HCT116 (cell line): Measurements from ENCODE around the gene PHOSPHO1. TPM values are rescaled to one million over a fixed set of nuclear protein-coding genes. Genes with fewer than 3 reads are reported as not detected.

Source experiments
- ATAC-seq: fragments of 200-7000 bp; cut with Tn5 transposase; 2 replicates; pipeline ENCODE4 v1.9.1; 2020; ENCODE audit warnings: mild to moderate bottlenecking, moderate library complexity
- BruUV-seq: library from RNA; stranded (reverse); fragments of 400-500 nt; replicated peaks from 2 replicates; lab custom pipeline; 2021; lab: Mats Ljungman, UMichigan
- CTCF ChIA-PET: fragments of 300-600 bp; sonication (Branson Sonifier 250); formaldehyde crosslinking; loops from one replicate; lab custom pipeline; 2021; ENCODE audit warnings: antibody characterized with exemption; lab: Charles Lee
- POLR2A ChIA-PET: fragments of 300-600, 350-600 bp; sonication (Branson Sonifier 250); formaldehyde crosslinking; loops from one replicate; lab custom pipeline; 2021; ENCODE audit warnings: antibody characterized with exemption; lab: Charles Lee
- RAD21 ChIA-PET, 2 experiments: fragments of 300-600 bp; sonication (Branson Sonifier 250); formaldehyde crosslinking; loops; one replicate each; lab custom pipeline; 2023; ENCODE audit warnings: low total read pairs in 2 of 2; ENCODE audit not compliant: uncharacterized antibody in 2 of 2, unreplicated experiment in 2 of 2, low non-redundant PET in 1 of 2; lab: Charles Lee
- DNase-seq: peaks from one replicate; pipeline ENCODE4 v3.0.0-alpha.2; 2010; ENCODE audit warnings: low read depth, low spot score
- H2AFZ ChIP-seq: fragments of 200-600 bp; shearing (Covaris generic), sonication (generic); 2 replicates; pipeline ENCODE4 v1.6.1; 2017; ENCODE audit warnings: low read depth, mixed run types, mixed read lengths, antibody characterized with exemption, low read length; ENCODE audit not compliant: poor library complexity, severe bottlenecking
- H3K27ac ChIP-seq: 2 replicates; pipeline ENCODE4 v1.5.1; 2012; ENCODE audit warnings: low read depth, low read length
- H3K27me3 ChIP-seq: fragments of 200-600 bp; sonication (generic); 2 replicates; pipeline ENCODE4 v1.6.1; 2016; ENCODE audit warnings: mixed run types, low read length, mixed read lengths; ENCODE audit not compliant: insufficient read depth
- H3K36me3 ChIP-seq, 2 experiments: fragments of 200-500 bp in 1 of 2; fragments of 200-600 bp in 1 of 2; sonication (Bioruptor generic) in 1 of 2; sonication (generic) in 1 of 2; 2 replicates each; pipeline versions ENCODE4 v1.5.1 to v1.6.1; 2014 to 2016; ENCODE audit warnings: low read length in 2 of 2, inconsistent platforms in 1 of 2, mixed read lengths in 1 of 2, mixed run types in 1 of 2; ENCODE audit not compliant: insufficient read depth in 2 of 2, control insufficient read depth in 1 of 2
- H3K4me1 ChIP-seq, 2 experiments: fragments of 200-600 bp in 1 of 2; sonication (generic) in 1 of 2; 2 replicates each; pipeline versions ENCODE4 v1.5.1 to v1.6.1; 2012 to 2017; ENCODE audit warnings: low read length in 2 of 2, inconsistent platforms in 1 of 2, mild to moderate bottlenecking in 1 of 2, mixed read lengths in 1 of 2, mixed run types in 1 of 2, moderate library complexity in 1 of 2; ENCODE audit not compliant: insufficient read depth in 2 of 2, control insufficient read depth in 1 of 2
- H3K4me2 ChIP-seq: fragments of 200-600 bp; sonication (generic); 2 replicates; pipeline ENCODE4 v1.6.1; 2017; ENCODE audit warnings: mixed run types, low read length, mixed read lengths
- H3K4me3 ChIP-seq, 2 experiments: fragments of 200-600 bp in 1 of 2; sonication (generic) in 1 of 2; replicated peaks in 1 of 2; 2 replicates each; pipeline ENCODE4 v1.5.1; 2011 to 2016; ENCODE audit warnings: low read length in 2 of 2, control low read depth in 1 of 2, low read depth in 1 of 2, mild to moderate bottlenecking in 1 of 2, mixed read lengths in 1 of 2, mixed run types in 1 of 2
- H3K79me2 ChIP-seq: fragments of 200-600 bp; sonication (generic); 2 replicates; pipeline ENCODE4 v1.6.1; 2017; ENCODE audit warnings: mild to moderate bottlenecking, mixed run types, low read length, moderate library complexity, mixed read lengths; ENCODE audit not compliant: insufficient read depth
- H3K9ac ChIP-seq: fragments of 200-600 bp; sonication (generic); 2 replicates; pipeline ENCODE4 v1.6.1; 2016; ENCODE audit warnings: low read length, mixed read lengths
- H3K9me2 ChIP-seq: fragments of 200-600 bp; sonication (generic), shearing (Covaris generic); 2 replicates; pipeline ENCODE4 v1.6.1; 2017; ENCODE audit warnings: mixed run types, mild to moderate bottlenecking, moderate library complexity; ENCODE audit not compliant: insufficient read depth
- H3K9me3 ChIP-seq, 2 experiments: fragments of 200-500 bp in 1 of 2; fragments of 200-600 bp in 1 of 2; sonication (Bioruptor generic) in 1 of 2; sonication (generic) in 1 of 2; 2 replicates each; pipeline ENCODE4 v1.6.1; 2014 to 2017; ENCODE audit warnings: low read length in 2 of 2, mixed read lengths in 2 of 2, inconsistent platforms in 1 of 2, low read depth in 1 of 2, mild to moderate bottlenecking in 1 of 2, mixed run types in 1 of 2, moderate library complexity in 1 of 2; ENCODE audit not compliant: control insufficient read depth in 1 of 2, insufficient read depth in 1 of 2
- H4K20me1 ChIP-seq: fragments of 200-600 bp; sonication (generic), shearing (Covaris generic); 2 replicates; pipeline ENCODE4 v1.6.1; 2017; ENCODE audit warnings: mixed run types, mild to moderate bottlenecking, moderate library complexity; ENCODE audit not compliant: insufficient read depth
- POLR2AphosphoS5 ChIP-seq: IDR thresholded peaks from 2 replicates; pipeline ENCODE4 v1.6.1; 2011; ENCODE audit warnings: mild to moderate bottlenecking, low read depth, low read length, moderate library complexity
- RAD21 ChIP-seq: IDR thresholded peaks from 2 replicates; pipeline ENCODE4 v1.6.1; 2012; ENCODE audit warnings: low read depth, mild to moderate bottlenecking
- SP1 ChIP-seq: IDR thresholded peaks from 2 replicates; pipeline ENCODE4 v1.6.1; 2012; ENCODE audit warnings: low read depth
- ZBTB33 ChIP-seq: IDR thresholded peaks from 2 replicates; pipeline ENCODE4 v1.6.1; 2011; ENCODE audit warnings: mild to moderate bottlenecking, low read length, moderate library complexity; ENCODE audit not compliant: insufficient replicate concordance; ENCODE audit errors: extremely low read depth
- ZFX ChIP-seq: fragments of 450-650 bp; IDR thresholded peaks from 2 replicates; pipeline ENCODE4 v1.6.1; 2017
- ZNF274 ChIP-seq: fragments of 200-500 bp; sonication (Bioruptor generic); IDR thresholded peaks from 2 replicates; pipeline ENCODE4 v1.6.1; 2014; ENCODE audit warnings: mild to moderate bottlenecking, low read depth, low read length, inconsistent platforms
- intact Hi-C: fragments of 100-400 bp; cut with micrococcal nuclease; formaldehyde crosslinking; loops from 2 replicates; pipeline ENCODE4 v1.10.0; 2022
- total RNA-seq: library from RNA; stranded (reverse); gene quantifications from one replicate; pipeline ENCODE4 v1.2.1, GENCODE V29; 2021; ENCODE audit not compliant: unreplicated experiment

Gene PHOSPHO1
- total RNA-seq, 1 experiment from 2014 or later: 3.0 TPM

- no peaks in the 10 kb centered on the region for H3K36me3 ChIP-seq
- ChIA-PET RAD21 (no interaction called here), CTCF (no interaction called here)
- no peak for DNase-seq
- no peak overlapping the region for H3K4me3 ChIP-seq
- no peaks in the 10 kb centered on the region for H3K9me3 ChIP-seq
- H3K4me2 ChIP-seq: no peak overlapping the region
- H4K20me1 ChIP-seq: no peaks in the 10 kb centered on the region
- no peaks in the 10 kb centered on the region for H3K9me2 ChIP-seq
- H3K27ac ChIP-seq: no peak overlapping the region
- no peaks in the 10 kb centered on the region for H3K79me2 ChIP-seq
- TF ChIP-seq RAD21: no peak
- no peak for TF ChIP-seq POLR2AphosphoS5
- no peak for TF ChIP-seq ZFX
- TF ChIP-seq SP1: no peak
- TF ChIP-seq ZNF274: no peak
- TF ChIP-seq ZBTB33: no peak
- TF ChIP-seq, all 23 proteins: peak for 0
- intact Hi-C loops: no loop called here
- BruUV-seq: no TSS peak
- Histone ChIP-seq H3K4me1 (no peaks in the 10 kb centered on the region), H3K27me3 (no peaks in the 10 kb centered on the region), H2AFZ (no peak overlapping the region), H3K9ac (no peak overlapping the region)
- ATAC-seq: no peak
- POLR2A ChIA-PET: no interaction called here
Observed at GRCh38 chr17:49217651-49218413, 12.8 kb downstream of the PHOSPHO1 start.
